ENCODE measurements around the gene PTPRT.

DNA sequence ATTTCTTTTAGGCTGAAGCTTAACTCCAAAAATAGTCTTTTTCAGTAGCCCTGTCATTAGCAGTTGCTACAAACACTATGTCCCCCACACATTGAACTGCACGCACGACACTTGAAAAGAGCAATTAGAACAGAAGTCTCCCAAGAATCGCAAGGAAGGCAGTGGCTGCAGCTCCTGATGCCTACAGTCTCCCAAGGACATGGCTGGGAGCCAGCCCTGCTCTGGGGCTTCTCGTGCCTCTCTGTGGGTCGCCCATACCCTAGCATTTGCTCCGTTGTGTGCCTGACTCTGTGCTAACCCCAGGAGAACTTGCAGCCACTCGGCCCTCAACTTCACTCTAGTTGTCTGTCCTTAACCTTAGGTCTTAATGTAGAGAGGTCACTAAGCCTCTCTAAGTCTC lies 454.2 kb downstream of the PTPRT start:
- no peak for TF ChIP-seq POLR2A (IDR thresholded peaks at IDR 0.05)
- TF ChIP-seq, protein P1, sequence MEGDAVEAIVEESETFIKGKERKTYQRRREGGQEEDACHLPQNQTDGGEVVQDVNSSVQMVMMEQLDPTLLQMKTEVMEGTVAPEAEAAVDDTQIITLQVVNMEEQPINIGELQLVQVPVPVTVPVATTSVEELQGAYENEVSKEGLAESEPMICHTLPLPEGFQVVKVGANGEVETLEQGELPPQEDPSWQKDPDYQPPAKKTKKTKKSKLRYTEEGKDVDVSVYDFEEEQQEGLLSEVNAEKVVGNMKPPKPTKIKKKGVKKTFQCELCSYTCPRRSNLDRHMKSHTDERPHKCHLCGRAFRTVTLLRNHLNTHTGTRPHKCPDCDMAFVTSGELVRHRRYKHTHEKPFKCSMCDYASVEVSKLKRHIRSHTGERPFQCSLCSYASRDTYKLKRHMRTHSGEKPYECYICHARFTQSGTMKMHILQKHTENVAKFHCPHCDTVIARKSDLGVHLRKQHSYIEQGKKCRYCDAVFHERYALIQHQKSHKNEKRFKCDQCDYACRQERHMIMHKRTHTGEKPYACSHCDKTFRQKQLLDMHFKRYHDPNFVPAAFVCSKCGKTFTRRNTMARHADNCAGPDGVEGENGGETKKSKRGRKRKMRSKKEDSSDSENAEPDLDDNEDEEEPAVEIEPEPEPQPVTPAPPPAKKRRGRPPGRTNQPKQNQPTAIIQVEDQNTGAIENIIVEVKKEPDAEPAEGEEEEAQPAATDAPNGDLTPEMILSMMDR (IDR thresholded peaks at IDR 0.05): no peak

Measured in ovary (tissue), 3 donors.